GM23338 (cell line): ENCODE measurements around the gene SLX9. TPM values are rescaled to one million over a fixed set of nuclear protein-coding genes. Genes with fewer than 3 reads are reported as not detected.

Experiments
- ATAC-seq: fragments of 200-7000 bp; cut with Tn5 transposase; 3 replicates; pipeline ENCODE4 v1.9.1; 2020
- DNase-seq: peaks from one replicate; pipeline ENCODE4 v3.0.0-alpha.2; 2015; ENCODE audit warnings: low spot score
- H2AFZ ChIP-seq: fragments of 200-600 bp; sonication (generic); 2 replicates; pipeline ENCODE4 v1.8.0; 2016; ENCODE audit warnings: antibody characterized with exemption, mild to moderate bottlenecking, moderate library complexity
- H3F3A ChIP-seq: fragments of 200-600 bp; sonication (generic); replicated peaks from 2 replicates; pipeline ENCODE4 v1.8.0; 2017; ENCODE audit warnings: antibody characterized with exemption, mixed run types, low read depth
- H3K27ac ChIP-seq: fragments of 200-600 bp; sonication (generic); 2 replicates; pipeline ENCODE4 v1.6.1; 2016; ENCODE audit warnings: low read depth
- H3K27me3 ChIP-seq: fragments of 200-600 bp; sonication (generic); 2 replicates; pipeline ENCODE4 v1.8.0; 2016; ENCODE audit warnings: mild to moderate bottlenecking, mixed run types, moderate library complexity; ENCODE audit not compliant: insufficient read depth
- H3K36me3 ChIP-seq: fragments of 200-600 bp; sonication (generic); 2 replicates; pipeline ENCODE4 v1.8.0; 2016; ENCODE audit warnings: mild to moderate bottlenecking; ENCODE audit not compliant: insufficient read depth
- H3K4me1 ChIP-seq: fragments of 200-600 bp; sonication (generic); 2 replicates; pipeline ENCODE4 v1.8.0; 2016; ENCODE audit warnings: mild to moderate bottlenecking, moderate library complexity; ENCODE audit not compliant: insufficient read depth
- H3K4me2 ChIP-seq: fragments of 200-600 bp; sonication (generic); 2 replicates; pipeline ENCODE4 v1.7.1; 2017; ENCODE audit warnings: mixed run types
- H3K4me3 ChIP-seq: fragments of 200-600 bp; sonication (generic); 2 replicates; pipeline ENCODE4 v1.6.1; 2016; ENCODE audit warnings: mixed run types
- H3K79me2 ChIP-seq: fragments of 200-600 bp; sonication (generic); replicated peaks from 2 replicates; pipeline ENCODE4 v1.8.0; 2017; ENCODE audit warnings: mild to moderate bottlenecking; ENCODE audit not compliant: insufficient read depth
- H3K9me2 ChIP-seq: fragments of 200-600 bp; sonication (generic); 2 replicates; pipeline ENCODE4 v1.8.0; 2017; ENCODE audit not compliant: insufficient read depth
- H4K20me1 ChIP-seq: fragments of 200-600 bp; sonication (generic); replicated peaks from 2 replicates; pipeline ENCODE4 v1.8.0; 2017; ENCODE audit warnings: mild to moderate bottlenecking; ENCODE audit not compliant: insufficient read depth
- H3K27ac Mint-ChIP-seq: 2 replicates; pipeline ENCODE4 v1.8.0; 2020; ENCODE audit warnings: inconsistent platforms, mild to moderate bottlenecking, moderate library complexity, mixed read lengths
- H3K27me3 Mint-ChIP-seq: 3 replicates; pipeline ENCODE4 v1.8.0; 2022; ENCODE audit warnings: low read depth, mild to moderate bottlenecking, moderate library complexity, mixed read lengths, inconsistent platforms; ENCODE audit not compliant: insufficient read depth, poor library complexity
- H3K36me3 Mint-ChIP-seq: 3 replicates; pipeline ENCODE4 v1.8.0; 2021; ENCODE audit warnings: low read depth, mild to moderate bottlenecking, inconsistent platforms, moderate library complexity, mixed read lengths
- H3K4me1 Mint-ChIP-seq: 3 replicates; pipeline ENCODE4 v1.8.0; 2020; ENCODE audit warnings: mild to moderate bottlenecking, inconsistent platforms, mixed read lengths
- H3K4me3 Mint-ChIP-seq: 3 replicates; pipeline ENCODE4 v1.8.0; 2021; ENCODE audit warnings: moderate library complexity, mild to moderate bottlenecking, inconsistent platforms, mixed read lengths
- H3K9me3 Mint-ChIP-seq: 3 replicates; pipeline ENCODE4 v1.8.0; 2020; ENCODE audit warnings: moderate library complexity, mild to moderate bottlenecking, inconsistent platforms, mixed read lengths
- NANOG ChIP-seq: IDR thresholded peaks from 2 replicates; pipeline ENCODE4 v1.6.1; 2016; ENCODE audit warnings: antibody characterized with exemption, borderline replicate concordance
- STAT1 ChIP-seq: IDR thresholded peaks from one replicate; pipeline ENCODE4 v1.6.1; 2016; ENCODE audit warnings: antibody characterized with exemption; ENCODE audit not compliant: unreplicated experiment
- ZNF114 ChIP-seq: fragments of 250-450 bp; sonication (Bioruptor Pico); IDR thresholded peaks from 2 replicates; pipeline ENCODE4 v1.5.0; 2020; ENCODE audit warnings: mild to moderate bottlenecking, moderate library complexity
- ZNF331 ChIP-seq: fragments of 250-450 bp; sonication (Bioruptor Pico); IDR thresholded peaks from 2 replicates; pipeline ENCODE4 v1.5.0; 2020; ENCODE audit warnings: low read depth, mild to moderate bottlenecking, moderate library complexity
- polyA plus RNA-seq: library from polyadenylated mRNA; unstranded; fragments of >200 nt; fragmentation: Nextera tagmentation; extraction: Ambion mirVana; gene quantifications from 2 replicates; pipeline ENCODE4 v1.2.1, GENCODE V29; 2016
- total RNA-seq: library from RNA; depleted of rRNA; stranded (reverse); fragments of >200 nt; shearing (Covaris generic); gene quantifications from 2 replicates; pipeline ENCODE4 v1.2.3, GENCODE V29; 2014
- TF ChIP-seq, protein P1 (sequence below): IDR thresholded peaks from 2 replicates; pipeline ENCODE4 v1.6.1; 2016; ENCODE audit warnings: antibody characterized with exemption
- TF ChIP-seq, protein P2 (sequence below), 2 experiments: fragments of 200-600 bp in 1 of 2; sonication (generic) in 1 of 2; conservative IDR thresholded peaks; 2 replicates each; pipeline versions ENCODE4 v1.5.1 to v1.6.1; 2016 to 2017; ENCODE audit warnings: antibody characterized with exemption in 2 of 2, low read depth in 2 of 2, mild to moderate bottlenecking in 2 of 2, moderate library complexity in 1 of 2
- TF ChIP-seq, protein P3 (sequence below): IDR thresholded peaks from one replicate; pipeline ENCODE4 v1.6.1; 2018; ENCODE audit warnings: antibody characterized with exemption; ENCODE audit not compliant: unreplicated experiment
- TF ChIP-seq, protein P4 (sequence below): fragments of 250-450 bp; sonication (Bioruptor Pico); IDR thresholded peaks from 2 replicates; pipeline ENCODE4 v1.5.0; 2020; ENCODE audit warnings: mild to moderate bottlenecking, moderate library complexity

SLX9 gene
- total and polyA plus RNA-seq, 2 experiments from 2014 or later: 41.5 to 46.9 TPM

DNA sequence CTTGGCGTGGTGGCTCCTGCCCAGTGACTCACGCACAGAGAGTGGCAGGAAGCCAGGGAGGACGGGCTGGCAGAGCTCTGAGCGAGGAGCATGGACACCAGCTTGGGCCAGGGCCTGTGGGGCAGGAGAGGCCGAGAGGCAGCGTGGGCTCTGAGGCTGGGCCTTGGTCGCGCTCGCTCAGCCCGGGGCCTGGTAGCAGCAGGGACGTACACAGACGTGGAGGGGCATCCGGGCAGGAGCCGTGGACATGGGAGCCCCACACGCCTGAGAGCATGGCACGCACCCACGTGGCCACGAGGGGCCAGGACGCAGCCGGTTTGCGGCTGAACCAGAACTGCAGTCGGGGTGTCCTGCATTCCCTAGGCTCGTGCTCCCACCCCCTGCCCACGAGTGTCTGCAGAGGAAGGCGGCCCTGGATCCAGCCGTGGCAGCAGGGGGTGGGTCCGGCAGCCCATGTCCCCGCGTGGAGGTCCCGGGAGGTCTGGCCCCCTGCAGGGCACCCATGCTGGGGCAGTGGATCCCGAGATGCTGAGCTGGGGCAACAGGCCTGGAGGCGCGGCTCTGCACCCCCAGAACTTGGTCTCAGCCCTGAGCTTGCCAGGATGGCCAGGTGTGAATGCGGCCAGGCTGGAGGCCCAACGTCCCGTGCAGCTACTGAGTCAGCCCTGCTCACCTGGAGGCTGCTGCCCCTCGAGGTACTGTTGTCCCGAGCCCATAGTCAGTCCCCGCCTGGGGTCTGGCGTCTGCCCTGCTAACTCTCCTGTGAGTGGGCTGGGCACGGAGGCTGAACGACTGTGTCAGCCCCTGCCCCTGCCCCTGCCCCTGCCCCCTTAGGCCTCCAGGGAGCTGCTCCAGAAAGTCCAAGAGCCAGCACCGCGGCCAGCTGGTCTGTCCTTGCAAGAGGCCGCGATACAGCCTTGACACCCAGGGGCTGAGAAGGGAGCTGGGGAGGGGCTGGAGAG lies 61.6 kb downstream of the SLX9 start:
- Mint-ChIP-seq H3K36me3 (no peaks in the 10 kb centered on the region), H3K4me1 (peaks cover 5% of the 10 kb centered on the region), H3K9me3 (no peaks in the 10 kb centered on the region), H3K27me3 (peaks cover 5% of the 10 kb centered on the region), H3K4me3 (no peak overlapping the region), H3K27ac (no peak overlapping the region)
- Histone ChIP-seq H3K9me2 (no peaks in the 10 kb centered on the region), H3K79me2 (no peaks in the 10 kb centered on the region), H3K27me3 (no peaks in the 10 kb centered on the region), H2AFZ (no peak overlapping the region), H3K4me1 (no peaks in the 10 kb centered on the region), H3F3A (no peaks in the 10 kb centered on the region), H3K36me3 (no peaks in the 10 kb centered on the region), H3K4me2 (no peak overlapping the region), H4K20me1 (no peaks in the 10 kb centered on the region), H3K27ac (no peak overlapping the region), H3K4me3 (no peak overlapping the region)
- ATAC-seq: peak; percentile 7; the same call in 1 of the 3 replicates
- no peak for DNase-seq
- TF ChIP-seq ZNF331 (no peak), NANOG (no peak), STAT1 (no peak), ZNF114 (no peak)
- TF ChIP-seq, protein P1, sequence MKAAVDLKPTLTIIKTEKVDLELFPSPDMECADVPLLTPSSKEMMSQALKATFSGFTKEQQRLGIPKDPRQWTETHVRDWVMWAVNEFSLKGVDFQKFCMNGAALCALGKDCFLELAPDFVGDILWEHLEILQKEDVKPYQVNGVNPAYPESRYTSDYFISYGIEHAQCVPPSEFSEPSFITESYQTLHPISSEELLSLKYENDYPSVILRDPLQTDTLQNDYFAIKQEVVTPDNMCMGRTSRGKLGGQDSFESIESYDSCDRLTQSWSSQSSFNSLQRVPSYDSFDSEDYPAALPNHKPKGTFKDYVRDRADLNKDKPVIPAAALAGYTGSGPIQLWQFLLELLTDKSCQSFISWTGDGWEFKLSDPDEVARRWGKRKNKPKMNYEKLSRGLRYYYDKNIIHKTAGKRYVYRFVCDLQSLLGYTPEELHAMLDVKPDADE: no peak
- TF ChIP-seq, protein P2, sequence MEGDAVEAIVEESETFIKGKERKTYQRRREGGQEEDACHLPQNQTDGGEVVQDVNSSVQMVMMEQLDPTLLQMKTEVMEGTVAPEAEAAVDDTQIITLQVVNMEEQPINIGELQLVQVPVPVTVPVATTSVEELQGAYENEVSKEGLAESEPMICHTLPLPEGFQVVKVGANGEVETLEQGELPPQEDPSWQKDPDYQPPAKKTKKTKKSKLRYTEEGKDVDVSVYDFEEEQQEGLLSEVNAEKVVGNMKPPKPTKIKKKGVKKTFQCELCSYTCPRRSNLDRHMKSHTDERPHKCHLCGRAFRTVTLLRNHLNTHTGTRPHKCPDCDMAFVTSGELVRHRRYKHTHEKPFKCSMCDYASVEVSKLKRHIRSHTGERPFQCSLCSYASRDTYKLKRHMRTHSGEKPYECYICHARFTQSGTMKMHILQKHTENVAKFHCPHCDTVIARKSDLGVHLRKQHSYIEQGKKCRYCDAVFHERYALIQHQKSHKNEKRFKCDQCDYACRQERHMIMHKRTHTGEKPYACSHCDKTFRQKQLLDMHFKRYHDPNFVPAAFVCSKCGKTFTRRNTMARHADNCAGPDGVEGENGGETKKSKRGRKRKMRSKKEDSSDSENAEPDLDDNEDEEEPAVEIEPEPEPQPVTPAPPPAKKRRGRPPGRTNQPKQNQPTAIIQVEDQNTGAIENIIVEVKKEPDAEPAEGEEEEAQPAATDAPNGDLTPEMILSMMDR (conservative IDR thresholded peaks at IDR 0.05; ENCODE audit: low read depth in 2 of 2): no peak
- TF ChIP-seq, protein P3, sequence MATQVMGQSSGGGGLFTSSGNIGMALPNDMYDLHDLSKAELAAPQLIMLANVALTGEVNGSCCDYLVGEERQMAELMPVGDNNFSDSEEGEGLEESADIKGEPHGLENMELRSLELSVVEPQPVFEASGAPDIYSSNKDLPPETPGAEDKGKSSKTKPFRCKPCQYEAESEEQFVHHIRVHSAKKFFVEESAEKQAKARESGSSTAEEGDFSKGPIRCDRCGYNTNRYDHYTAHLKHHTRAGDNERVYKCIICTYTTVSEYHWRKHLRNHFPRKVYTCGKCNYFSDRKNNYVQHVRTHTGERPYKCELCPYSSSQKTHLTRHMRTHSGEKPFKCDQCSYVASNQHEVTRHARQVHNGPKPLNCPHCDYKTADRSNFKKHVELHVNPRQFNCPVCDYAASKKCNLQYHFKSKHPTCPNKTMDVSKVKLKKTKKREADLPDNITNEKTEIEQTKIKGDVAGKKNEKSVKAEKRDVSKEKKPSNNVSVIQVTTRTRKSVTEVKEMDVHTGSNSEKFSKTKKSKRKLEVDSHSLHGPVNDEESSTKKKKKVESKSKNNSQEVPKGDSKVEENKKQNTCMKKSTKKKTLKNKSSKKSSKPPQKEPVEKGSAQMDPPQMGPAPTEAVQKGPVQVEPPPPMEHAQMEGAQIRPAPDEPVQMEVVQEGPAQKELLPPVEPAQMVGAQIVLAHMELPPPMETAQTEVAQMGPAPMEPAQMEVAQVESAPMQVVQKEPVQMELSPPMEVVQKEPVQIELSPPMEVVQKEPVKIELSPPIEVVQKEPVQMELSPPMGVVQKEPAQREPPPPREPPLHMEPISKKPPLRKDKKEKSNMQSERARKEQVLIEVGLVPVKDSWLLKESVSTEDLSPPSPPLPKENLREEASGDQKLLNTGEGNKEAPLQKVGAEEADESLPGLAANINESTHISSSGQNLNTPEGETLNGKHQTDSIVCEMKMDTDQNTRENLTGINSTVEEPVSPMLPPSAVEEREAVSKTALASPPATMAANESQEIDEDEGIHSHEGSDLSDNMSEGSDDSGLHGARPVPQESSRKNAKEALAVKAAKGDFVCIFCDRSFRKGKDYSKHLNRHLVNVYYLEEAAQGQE: no peak
- TF ChIP-seq, protein P4, sequence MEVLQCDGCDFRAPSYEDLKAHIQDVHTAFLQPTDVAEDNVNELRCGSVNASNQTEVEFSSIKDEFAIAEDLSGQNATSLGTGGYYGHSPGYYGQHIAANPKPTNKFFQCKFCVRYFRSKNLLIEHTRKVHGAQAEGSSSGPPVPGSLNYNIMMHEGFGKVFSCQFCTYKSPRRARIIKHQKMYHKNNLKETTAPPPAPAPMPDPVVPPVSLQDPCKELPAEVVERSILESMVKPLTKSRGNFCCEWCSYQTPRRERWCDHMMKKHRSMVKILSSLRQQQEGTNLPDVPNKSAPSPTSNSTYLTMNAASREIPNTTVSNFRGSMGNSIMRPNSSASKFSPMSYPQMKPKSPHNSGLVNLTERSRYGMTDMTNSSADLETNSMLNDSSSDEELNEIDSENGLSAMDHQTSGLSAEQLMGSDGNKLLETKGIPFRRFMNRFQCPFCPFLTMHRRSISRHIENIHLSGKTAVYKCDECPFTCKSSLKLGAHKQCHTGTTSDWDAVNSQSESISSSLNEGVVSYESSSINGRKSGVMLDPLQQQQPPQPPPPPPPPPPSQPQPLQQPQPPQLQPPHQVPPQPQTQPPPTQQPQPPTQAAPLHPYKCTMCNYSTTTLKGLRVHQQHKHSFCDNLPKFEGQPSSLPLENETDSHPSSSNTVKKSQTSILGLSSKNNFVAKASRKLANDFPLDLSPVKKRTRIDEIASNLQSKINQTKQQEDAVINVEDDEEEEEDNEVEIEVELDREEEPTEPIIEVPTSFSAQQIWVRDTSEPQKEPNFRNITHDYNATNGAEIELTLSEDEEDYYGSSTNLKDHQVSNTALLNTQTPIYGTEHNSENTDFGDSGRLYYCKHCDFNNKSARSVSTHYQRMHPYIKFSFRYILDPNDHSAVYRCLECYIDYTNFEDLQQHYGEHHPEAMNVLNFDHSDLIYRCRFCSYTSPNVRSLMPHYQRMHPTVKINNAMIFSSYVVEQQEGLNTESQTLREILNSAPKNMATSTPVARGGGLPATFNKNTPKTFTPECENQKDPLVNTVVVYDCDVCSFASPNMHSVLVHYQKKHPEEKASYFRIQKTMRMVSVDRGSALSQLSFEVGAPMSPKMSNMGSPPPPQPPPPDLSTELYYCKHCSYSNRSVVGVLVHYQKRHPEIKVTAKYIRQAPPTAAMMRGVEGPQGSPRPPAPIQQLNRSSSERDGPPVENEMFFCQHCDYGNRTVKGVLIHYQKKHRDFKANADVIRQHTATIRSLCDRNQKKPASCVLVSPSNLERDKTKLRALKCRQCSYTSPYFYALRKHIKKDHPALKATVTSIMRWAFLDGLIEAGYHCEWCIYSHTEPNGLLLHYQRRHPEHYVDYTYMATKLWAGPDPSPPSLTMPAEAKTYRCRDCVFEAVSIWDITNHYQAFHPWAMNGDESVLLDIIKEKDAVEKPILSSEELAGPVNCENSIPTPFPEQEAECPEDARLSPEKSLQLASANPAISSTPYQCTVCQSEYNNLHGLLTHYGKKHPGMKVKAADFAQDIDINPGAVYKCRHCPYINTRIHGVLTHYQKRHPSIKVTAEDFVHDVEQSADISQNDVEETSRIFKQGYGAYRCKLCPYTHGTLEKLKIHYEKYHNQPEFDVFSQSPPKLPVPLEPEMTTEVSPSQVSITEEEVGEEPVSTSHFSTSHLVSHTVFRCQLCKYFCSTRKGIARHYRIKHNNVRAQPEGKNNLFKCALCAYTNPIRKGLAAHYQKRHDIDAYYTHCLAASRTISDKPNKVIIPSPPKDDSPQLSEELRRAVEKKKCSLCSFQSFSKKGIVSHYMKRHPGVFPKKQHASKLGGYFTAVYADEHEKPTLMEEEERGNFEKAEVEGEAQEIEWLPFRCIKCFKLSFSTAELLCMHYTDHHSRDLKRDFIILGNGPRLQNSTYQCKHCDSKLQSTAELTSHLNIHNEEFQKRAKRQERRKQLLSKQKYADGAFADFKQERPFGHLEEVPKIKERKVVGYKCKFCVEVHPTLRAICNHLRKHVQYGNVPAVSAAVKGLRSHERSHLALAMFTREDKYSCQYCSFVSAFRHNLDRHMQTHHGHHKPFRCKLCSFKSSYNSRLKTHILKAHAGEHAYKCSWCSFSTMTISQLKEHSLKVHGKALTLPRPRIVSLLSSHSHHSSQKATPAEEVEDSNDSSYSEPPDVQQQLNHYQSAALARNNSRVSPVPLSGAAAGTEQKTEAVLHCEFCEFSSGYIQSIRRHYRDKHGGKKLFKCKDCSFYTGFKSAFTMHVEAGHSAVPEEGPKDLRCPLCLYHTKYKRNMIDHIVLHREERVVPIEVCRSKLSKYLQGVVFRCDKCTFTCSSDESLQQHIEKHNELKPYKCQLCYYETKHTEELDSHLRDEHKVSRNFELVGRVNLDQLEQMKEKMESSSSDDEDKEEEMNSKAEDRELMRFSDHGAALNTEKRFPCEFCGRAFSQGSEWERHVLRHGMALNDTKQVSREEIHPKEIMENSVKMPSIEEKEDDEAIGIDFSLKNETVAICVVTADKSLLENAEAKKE (CRISPR knock-in tag): no peak
